Stimulated activated CD4-positive, alpha-beta T cell treated with anti-CD3 and anti-CD28 coated beads, Interleukin-1b, Interleukin-23, amount 100 ng/mL, for 1 hour (primary cell): ENCODE results near the gene CLDN3.
A peak's percentile ranks its signal among the peaks of the same experiment; 100 is the strongest.
"Not testable (repeated sequence)": the region's sequence is repeated elsewhere in the genome, so short reads cannot be mapped to it uniquely, and the experiment has no call there.

ENCODE experiments used
- DNase-seq, 2 donors: peaks; one replicate each; pipeline ENCODE4 v3.0.0-alpha.2; 2020; ENCODE audit warnings: low read depth in 2 of 2

The CLDN3 gene

DNA sequence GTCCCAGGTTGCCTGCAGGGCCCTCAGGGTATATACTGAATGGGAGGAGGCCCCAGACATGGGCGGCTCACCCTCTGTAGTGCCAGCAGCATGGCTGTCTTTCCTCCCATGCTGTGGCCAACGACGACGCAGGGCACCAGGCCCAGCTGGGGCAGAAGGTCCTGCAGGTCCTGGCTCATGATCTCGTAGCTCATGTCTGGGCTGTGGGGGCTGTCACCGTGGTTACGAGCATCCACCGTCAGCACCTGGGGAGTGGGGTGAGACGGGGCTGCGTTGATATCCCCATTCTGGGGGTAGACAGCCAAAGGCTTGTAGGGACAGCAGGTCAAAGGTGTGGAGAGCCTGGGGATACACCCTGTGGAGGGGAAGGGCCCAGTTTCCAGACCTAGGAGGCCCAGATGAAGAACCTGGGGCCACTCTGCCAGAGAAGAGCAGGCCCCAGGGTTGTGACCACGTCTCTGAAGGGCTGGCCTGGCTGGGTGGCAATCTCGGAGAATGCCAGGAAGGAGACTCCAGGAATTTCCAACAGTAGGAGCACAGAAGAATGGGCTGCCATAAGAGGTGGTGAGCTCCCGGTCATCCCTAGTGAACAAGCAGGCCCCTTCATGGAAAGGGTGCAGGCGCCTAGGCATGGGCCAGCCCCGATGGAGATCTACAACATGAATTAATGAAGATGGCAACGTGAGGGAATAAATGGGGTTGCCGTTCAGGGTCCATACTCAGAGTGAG lies 32.4 kb downstream of the CLDN3 start:
- no peak for DNase-seq

DNA sequence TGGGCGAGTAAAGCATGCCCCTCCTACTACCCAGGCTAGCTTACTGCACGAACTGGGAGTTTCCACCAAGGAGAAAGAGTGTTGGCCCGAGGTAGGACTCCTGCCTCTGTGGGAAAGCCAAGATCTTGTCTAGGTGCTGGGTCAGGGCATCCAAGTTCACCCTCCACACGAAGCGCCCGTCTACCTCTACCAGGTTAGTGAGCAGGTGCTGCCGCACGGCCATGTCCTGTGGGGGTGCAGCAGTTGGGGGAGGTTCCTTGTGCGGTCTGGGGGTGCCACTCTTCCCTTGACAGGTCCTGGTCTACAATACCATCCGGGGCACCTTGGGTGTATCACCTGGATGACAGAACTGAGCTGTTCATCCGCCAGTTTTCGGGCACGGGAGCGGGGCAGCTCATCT lies 33.2 kb downstream of the CLDN3 start:
- no peak for DNase-seq

DNA sequence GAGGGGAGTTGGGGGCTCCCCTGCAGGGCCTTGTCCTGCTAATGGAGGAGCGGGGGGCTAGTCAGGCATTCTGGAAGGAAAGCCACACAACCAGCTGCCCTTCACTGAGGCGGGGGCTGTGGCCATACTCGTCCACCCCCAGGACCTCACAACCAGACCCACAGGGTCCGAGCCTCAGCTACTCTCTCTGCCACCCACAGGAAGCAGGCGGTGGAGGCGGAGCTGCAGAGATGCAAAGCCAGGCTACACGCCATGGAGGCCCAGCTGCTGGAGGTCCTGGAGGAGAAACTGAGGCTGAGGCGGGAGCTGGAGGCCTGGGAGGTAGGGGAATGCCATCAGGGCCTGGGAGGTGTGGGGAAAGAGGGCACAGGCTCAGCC lies 34.6 kb downstream of the CLDN3 start:
- no peak for DNase-seq

DNA sequence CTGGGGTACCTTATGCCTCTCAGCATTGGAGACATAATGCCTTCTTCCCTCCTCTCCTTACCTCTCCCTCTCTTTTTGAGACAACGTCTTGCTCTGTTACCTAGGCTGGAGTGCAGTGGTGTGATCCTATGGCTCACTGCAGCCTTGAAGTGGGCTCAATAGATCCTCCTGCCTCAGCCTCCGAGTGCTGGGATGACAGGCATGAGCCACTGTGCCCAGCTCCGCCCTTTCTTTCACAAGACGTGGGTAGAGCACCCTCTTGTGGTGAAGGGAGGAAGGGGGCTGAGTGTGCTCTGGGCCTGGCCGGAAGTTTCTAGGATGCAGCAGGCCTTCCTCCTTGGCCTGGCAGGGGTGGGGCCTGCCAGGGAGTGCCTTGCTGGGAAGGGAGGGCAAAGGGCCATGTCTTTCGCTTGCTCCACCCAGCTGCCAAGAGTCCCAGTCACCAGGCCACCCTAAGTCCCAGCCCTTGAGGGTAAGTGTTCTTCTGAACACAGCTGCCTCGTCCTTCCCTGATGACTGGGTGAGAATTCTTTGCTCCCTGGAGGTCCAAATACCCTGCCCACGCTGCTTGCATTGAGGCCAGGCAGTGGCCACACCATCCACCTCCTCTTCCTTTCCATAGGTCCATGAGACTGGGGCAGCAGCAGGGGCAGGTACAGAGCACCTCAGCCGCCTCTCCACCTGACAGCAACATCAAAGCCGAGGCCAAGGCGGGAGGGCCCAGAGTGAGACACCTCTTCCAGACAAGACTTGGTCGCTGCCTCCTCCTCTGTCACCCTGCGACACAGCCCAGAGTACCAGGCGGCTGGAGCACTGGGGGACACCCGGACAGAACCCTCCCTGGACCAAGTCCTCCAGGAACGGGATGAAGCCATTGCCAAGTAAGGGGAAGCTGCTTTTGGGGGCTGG lies 35.2 kb downstream of the CLDN3 start:
- peak; percentile 61 to 64 for DNase-seq

DNA sequence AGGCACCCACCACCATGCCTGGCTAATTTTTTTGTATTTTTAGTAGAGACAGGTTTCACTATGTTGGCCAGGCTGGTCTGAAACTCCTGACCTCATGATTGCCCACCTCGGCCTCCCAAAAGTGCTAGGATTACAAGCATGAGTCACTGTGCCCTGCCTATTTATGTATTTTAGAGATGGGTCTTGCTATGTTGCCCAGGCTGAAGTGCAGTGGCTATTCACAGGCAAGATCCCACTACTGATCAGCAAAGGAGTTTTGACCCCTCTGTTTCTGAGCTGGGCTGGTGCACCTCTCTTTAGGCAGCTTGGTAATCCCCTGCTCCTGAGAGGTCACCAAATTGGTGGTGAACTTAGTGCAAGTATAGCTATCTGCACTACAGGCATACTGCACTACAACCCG lies 37.7 kb downstream of the CLDN3 start:
- DNase-seq = no peak

DNA sequence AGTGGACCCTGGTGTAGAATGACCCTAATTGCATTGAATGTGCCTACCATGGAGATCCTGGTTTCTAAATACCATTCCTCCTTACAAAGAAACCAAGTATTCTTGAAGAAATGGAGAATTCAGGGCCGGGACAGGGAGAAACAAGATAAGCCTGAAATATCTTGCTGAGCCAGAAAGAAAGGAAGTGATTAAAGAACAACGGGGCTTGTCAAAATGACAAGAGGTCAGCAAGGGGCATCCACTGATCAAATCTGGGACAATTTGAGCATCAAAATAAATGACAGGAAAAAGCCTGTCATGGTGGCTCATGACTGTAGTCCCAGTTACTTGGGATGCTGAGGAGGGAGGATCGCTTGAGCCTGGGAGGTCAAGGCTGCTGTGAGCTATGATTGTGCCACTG lies 39.6 kb downstream of the CLDN3 start:
- DNase-seq = no peak

DNA sequence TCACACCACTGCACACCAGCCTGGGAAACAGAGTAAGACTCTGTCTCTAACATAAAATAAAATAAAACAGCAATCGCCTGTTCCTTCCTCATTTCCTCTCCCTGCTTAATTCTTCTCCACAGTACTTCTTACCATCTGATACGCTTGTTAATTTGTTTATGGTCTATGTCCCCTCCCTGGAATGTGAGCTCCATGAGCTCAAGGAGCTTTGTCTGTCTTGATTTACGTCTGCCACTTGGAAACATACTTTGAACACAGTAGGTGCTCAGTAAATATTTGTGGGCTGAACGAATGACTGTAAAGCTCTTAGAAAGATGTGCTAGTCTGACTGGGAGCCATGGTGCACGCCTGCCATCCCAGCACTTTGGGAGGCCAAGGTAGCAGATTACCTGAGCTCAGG lies 41.5 kb downstream of the CLDN3 start:
- DNase-seq = no peak

DNA sequence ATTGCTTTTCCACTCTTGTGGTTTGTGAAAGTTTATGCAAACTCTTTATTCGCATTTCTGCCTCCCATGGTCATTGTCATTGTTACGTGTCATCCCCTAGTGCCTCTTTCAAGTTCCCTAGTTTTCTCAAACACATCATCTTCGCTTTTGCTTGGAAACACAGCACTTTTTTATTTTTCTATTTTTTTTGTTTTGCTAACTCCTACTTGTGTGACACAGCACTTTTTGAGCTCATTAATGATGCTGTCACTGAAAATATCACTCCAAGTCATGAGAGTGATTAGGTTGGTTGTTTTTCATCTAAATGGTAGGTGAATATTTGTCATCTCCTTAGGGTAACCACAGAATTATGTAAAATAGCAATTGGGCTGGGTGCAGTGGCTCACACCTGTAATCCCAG lies 42.1 kb downstream of the CLDN3 start:
- DNase-seq = no peak

DNA sequence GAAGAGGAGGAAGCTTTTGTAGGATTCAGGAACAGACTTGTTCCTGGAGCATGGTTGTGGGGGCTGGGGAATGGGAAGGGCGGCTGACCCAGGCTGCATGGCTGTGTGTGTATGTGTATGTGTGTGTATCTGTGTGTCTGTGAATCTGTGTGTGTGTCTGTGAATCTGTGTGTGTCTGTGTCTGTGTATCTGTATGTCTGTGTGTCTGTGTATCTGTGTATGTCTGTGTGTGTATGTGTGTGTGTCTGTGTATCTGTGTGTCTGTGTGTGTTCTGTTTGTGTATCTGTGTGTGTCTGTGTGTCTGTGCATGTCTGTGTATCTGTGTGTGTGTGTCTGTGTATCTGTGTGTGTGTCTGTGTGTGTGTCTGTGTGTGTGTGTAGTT lies 44.0 kb downstream of the CLDN3 start:
- DNase-seq = no peak

DNA sequence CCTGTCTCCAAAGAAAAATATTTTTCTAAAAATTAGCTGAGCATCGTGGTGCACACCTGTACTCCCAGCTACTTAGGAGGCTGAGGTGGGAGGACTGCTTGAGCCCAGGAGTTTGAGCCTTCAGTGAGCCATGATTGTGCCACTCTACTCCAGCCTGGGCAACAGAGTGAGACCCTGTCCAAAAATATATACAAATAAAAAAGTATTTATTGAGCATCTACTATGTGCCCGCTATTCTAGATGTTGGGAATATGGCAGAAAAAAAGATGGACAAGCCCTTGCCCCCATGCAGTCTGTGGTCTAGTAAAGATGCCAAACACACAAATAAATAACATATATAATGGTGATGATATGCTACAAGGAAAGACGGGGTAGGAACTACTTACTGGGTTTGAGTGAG lies 46.3 kb downstream of the CLDN3 start:
- no peak for DNase-seq

DNA sequence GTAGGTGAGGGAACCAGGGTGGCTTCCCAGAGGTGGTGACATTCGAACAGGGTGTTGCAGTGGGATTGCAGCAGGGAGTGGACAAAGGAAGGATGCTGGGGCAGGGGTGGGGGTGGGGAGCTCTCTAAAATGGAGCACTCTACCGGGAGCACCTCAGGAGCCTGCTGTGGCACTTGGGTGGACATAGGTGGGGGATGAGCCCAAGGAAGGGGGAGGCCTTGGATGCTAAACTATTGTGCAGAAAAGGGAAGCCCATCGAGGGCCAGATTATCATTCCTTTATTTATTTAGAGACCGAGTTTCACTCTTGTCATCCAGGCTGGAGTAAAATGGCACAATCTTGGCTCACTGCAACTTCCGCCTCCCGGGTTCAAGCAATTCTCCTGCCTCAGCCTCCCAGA lies 47.3 kb downstream of the CLDN3 start:
- DNase-seq = no peak

DNA sequence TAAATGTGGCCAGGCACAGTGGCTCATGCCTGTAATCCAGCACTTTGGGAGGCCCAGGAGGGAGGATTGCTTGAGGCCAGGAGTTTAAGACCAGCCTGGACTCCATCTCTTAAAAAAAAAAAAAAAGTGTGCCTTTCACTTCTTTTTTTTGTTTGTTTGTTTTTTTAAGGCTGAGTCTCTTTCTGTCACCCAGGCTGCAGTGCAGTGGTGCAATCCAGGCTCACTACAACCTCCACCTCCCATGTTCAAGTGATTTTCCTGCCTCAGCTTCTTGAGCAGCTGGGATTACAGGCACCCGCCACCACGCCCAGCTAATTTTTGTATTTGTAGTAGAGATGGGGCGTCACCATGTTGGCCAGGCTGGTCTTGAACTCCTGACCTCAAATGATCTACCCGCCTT lies 47.9 kb downstream of the CLDN3 start:
- DNase-seq = not testable (repeated sequence)

DNA sequence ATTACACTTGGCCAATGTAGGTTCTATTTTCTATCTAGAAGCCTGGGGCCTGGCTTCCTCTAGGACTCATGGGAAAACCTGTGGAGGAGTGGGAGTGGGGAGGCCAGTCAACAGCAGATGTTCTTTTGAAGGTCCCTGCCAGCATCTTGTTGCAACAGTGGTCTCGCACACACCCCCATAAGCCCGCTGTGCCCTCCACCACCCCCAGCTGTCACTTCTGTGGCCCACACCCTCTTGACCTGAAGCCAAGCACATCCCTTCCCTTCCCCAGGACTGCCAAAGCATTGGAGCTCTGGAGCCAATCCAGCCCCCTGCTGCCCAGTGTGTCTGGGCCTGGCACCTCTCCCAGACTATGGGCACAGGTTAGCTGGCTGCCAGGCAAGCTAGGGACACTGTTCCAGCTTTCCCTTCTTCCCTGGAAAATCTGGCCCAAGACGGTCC lies 48.7 kb downstream of the CLDN3 start:
- DNase-seq = no peak

DNA sequence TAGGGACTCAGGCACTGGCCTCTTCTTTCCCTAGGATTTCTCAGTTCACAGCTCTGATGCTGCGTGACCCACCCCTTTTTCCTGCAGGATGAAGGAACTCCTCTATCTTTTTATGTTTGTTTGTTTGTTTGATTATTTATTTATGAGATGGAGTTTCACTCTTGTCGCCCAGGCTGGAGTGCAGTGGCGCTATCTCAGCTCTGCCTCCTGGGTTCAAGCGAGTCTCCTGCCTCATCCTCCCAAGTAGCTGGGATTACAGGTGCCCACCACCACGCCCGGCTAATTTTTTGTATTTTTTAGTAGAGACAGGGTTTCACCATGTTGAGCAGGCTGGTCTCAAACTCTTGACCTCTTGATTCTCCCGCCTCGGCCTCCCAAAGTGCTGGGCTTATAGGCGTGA lies 49.6 kb downstream of the CLDN3 start:
- DNase-seq = not testable (repeated sequence)

DNA sequence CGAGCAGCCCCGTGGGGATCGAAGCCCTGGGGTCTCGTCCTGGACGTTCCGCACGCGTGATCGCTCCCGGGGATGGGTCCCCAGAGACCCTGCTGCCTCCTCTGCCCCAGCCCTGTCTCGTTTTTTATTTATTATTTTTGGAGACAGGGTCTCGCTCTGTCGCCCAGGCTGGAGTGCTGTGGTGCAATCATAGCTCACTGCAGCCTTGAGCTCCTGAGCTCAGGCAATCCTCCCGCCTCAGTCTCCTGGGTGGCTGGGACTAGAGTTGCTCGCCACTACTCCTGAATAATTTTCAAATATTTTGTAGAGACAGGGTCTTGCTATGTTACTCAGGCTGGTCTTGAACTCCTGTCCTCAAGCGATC lies 50.3 kb downstream of the CLDN3 start:
- DNase-seq = no peak
